HG03025 (cell line): ENCODE measurements around the gene RAB6B.

Experiments used
- ATAC-seq: cut with Tn5 transposase; IDR thresholded peaks from one replicate; pipeline ENCODE4 v1.9.1; 2021; ENCODE audit warnings: mild to moderate bottlenecking, moderate library complexity; ENCODE audit not compliant: unreplicated experiment, low FRiP score

Gene RAB6B

GRCh38 chr3:133838916-133839800 lies 56.5 kb downstream of the RAB6B start:
- no peak for ATAC-seq

GRCh38 chr3:133838296-133838789 lies 57.3 kb downstream of the RAB6B start:
- no peak for ATAC-seq

- ATAC-seq, result no peak
These were observed 58.0 kb downstream of the RAB6B start for GRCh38 chr3:133837487-133838295.

GRCh38 chr3:133836497-133837158 lies 59.1 kb downstream of the RAB6B start:
- no peak for ATAC-seq

GRCh38 chr3:133835961-133836360 lies 59.7 kb downstream of the RAB6B start:
- no peak for ATAC-seq

GRCh38 chr3:133835418-133835743 lies 60.3 kb downstream of the RAB6B start:
- no peak for ATAC-seq

GRCh38 chr3:133834621-133835417 lies 60.9 kb downstream of the RAB6B start:
- no peak for ATAC-seq

GRCh38 chr3:133833880-133834620 lies 61.6 kb downstream of the RAB6B start:
- ATAC-seq, result no peak

GRCh38 chr3:133833267-133833666 lies 62.4 kb downstream of the RAB6B start:
- no peak for ATAC-seq

- no peak for ATAC-seq
These were observed 62.9 kb downstream of the RAB6B start for GRCh38 chr3:133832802-133833144.

GRCh38 chr3:133831966-133832801 lies 63.5 kb downstream of the RAB6B start:
- no peak for ATAC-seq

GRCh38 chr3:133830071-133830470 lies 65.6 kb downstream of the RAB6B start:
- no peak for ATAC-seq

GRCh38 chr3:133829310-133829707 lies 66.4 kb downstream of the RAB6B start:
- no peak for ATAC-seq

- no peak for ATAC-seq
These were observed 66.9 kb downstream of the RAB6B start for GRCh38 chr3:133828576-133829309.

- no peak for ATAC-seq
These were observed 68.0 kb downstream of the RAB6B start for GRCh38 chr3:133827684-133828083.

- no peak for ATAC-seq
These were observed 68.5 kb downstream of the RAB6B start for GRCh38 chr3:133827136-133827535.

- no peak for ATAC-seq
These were observed 69.5 kb downstream of the RAB6B start for GRCh38 chr3:133825969-133826727.
